Superior temporal gyrus (tissue), 1 donor: ENCODE data around the gene CHCHD6.

ENCODE experiments used
- DNase-seq: peaks from one replicate; pipeline ENCODE4 v3.0.0-alpha.2; 2016; ENCODE audit errors: extremely low spot score

CHCHD6 gene

DNA sequence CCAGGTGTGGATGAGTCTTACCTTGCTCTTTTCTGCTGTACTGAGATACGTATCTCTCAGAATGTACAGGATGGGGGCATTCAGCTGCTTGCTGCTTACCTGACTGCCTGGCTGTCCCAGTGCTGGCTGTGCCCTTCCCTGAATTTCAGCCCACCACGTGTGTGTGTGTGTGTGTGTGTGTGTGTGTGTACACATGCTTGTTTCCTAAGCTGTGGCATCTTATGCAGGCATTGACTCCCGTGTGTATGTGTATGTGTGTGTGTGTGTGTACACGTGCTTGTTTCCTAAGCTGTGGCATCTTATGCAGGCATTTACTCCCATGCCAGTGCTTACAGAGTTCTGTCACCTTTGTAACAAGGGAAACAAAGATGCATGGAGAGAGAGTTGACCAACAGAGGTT lies 218.4 kb downstream of the CHCHD6 start:
- DNase-seq, result no peak

DNA sequence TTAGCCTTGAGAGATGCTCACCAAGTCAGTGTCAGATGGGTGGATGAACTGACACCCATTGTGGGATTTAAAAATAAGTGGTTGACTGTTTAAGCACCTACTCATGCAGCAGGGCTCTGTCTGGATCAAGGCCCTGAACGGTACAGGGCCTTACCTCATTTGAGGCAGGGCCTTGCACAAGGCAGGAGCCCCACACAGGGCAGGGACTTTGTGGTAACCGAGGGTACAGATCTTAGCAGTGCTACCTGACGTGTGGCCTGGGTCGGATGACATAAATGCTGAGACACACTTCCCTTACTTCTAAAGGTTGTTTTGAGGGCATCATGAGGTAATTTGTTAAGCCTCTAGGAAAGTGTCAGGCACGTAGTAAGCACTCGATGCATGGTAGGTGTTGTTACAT lies 219.4 kb downstream of the CHCHD6 start:
- DNase-seq, result no peak

DNA sequence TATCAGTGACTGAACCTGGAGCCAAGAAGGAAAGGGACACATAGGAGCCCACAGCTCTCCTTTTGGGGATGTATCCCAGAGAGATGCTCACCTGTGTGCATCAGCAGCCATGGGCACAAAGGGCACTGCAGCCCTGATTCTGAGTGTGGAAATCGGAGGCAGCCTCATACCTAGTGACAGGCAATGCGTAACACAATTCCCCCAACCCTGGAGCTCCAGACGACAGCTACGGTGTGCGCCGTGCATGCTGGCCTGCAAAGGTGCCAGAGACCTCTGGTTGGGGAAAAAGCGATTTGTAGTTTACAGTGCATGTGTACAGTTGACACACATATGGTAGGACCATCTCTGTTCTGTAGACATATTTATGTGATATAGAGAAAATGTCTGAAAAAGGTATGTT lies 219.9 kb downstream of the CHCHD6 start:
- no peak for DNase-seq

DNA sequence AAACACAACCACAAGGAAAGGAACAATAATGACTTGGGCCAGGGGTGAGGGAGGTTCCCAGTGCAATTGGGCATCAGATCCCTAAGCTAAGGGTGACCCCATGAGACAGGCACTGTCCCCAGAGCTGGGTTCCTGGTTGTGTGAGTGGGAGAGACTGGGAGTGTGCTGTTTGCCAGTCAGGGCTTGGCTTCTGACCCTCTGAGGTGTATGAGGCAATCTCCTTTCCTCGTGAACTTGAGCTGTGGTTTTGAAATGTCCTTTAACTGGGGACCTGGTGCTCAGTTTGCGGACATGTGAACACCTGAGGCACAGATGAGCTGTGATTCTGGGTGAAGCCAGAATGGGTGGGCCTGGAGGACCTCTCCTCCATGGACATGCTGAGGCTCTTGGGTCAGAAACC lies 220.4 kb downstream of the CHCHD6 start:
- no peak for DNase-seq

DNA sequence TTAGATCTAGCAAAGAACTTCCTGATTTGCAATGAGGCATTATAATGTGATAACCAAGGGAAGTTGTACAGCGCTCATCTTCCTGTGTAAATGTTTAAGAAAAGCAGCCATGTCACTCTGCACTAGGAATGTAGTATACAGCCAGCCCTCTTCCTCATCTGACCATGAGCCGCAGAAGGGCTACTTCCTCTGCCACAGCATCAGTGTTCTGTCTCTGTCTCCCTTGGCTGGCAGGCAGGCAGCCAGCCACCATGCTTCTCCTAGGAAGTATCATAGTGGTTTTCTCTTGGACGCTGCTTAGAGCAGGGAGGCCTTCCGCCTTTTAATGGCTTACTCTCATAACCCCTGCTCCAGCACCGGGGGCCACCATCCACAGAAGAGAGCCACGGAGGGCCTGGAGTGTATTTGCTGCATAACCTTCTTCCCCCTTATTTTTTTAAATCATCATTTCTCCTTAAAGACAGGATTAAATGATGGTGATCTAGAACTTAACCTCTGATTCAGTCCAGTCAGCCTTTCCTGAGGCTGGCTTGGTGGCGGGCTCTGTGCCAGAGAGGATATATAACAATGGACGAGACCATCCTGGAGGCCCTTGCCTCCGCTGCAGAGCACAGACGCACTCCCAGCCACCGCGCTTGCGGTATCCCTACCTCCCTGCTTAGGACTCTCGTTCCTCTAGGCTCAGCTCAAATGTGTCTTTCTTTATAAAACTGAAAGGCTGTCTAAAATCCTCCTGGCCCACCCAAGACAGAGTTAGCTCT lies 221.6 kb downstream of the CHCHD6 start:
- DNase-seq, result no peak

DNA sequence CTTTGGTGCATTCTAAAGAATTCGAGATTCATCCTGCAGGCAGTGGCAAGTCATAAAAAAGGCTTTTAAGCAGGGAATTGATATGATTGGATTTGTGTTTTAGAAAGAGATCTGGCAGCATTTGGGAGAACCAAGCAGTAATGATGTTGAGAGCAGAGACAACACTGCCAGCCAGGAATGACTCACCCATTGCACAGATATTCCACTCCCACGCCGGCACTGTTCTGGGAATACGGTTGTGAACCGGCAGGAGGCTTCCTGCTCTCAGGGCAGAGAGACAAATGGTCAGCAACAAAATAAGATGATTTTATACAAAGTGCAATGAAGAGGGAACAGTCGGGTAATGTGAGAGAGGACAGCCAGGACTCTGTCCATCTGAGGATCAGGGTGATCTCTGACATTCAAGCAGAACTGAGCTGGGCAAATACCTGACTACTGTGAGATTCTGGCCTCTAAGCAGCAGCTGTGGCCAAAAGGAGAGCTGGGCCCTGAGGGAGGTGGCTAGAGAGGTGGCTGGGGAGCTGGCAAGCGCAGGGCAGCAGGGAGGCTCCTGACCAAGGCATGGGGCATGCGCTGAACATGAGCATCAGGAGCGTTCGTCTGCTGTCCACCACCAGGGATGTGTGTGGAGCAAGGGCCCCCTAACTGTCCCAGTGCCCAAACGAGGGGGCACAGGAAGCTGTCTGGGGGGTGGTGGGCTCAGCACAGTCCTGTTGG lies 222.8 kb downstream of the CHCHD6 start:
- peak; percentile 71 for DNase-seq

DNA sequence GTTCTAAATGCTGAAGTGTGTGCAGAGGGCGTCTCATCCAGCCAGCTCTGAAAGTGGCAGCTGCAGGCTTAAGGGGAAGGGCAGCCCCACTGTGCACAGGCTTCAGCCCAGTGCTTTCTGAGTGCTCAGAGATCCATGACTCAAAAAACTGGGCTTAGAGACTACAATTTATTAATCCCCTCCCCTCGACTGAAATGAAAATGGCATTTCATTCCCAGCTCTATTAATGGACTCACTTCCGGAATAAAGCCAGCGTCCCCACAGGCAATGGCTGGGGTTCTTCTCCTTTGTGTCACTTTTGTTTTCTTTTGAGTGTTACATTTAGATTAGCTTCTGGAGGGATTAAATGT lies 223.3 kb downstream of the CHCHD6 start:
- DNase-seq, result no peak

DNA sequence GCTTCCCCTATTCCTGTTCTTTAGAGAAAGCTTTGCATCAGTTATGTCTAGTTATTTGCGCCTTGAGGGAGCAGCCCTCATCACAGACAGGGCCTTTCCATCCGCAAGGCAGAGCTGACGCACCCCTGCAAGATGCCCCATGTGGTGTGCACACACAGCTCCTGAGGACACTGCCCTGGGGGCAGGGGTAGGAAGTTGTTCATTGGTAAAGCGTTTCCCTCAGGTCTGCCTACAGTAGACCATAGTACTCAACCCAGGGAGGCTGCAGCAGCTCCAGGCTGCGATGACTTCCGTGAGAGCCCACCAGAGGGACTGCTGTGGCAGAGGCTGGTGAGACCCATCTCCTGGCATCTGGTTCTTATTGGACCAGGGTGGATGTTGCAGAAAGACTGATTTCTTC lies 223.8 kb downstream of the CHCHD6 start:
- DNase-seq, result no peak

DNA sequence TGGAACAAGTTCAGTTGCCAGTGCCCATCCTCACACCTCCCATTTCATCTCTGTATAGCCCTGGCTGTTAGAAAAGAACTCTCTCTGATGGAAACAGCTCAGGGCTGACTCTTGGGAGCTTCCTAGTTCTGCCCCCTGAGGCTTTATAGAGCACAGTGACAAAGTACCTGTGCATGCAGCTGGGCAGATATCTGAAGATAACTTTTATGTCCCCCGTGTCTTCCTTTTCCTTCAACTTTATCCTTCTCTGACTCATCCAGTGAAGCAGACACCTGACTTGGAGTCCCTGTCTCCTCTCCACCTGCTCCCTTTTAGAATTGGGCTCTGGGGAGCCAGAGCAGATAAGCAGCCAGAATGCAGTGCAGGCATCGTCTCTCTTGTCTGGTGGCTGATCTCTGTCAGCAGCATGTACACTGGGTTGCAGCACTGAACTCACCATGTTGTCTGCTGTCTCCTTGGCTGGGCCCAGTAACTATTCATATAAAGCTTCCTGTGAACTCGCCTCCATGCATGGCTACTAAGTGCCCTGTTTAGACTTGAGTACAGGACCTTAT lies 225.0 kb downstream of the CHCHD6 start:
- no peak for DNase-seq

DNA sequence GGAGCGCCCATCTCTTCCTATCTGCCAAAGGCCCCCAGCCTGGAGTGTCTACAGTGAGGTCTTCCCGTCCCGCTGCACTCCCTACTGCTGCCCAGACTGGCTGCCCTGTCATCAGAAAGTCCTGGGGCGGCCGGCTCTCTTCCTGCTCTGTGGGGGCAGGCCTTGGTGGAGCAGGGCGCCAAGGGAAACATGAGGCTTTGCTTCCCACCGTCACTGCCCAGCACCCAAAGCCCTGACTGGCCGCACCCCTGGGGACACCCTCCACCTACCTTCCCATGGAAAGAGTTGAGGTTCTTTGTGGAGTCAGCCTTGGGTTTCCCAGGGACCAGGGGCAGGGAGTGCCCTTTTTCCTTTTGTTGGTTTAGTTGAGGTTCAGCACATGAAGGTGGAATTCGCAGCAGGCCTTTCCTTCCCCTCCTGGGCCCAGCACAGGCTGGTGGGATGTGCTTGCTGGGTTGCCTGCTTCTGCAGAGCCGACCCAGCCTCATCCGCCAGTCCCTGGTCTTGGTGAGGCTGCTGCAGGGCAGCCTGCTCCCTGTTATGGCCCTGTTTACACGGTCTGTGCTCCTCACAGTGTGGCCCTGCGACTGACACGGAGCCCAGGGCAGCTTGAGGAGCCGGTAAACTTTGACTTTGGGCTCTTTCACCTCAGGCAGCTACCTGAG lies 227.0 kb downstream of the CHCHD6 start:
- DNase-seq, result no peak

DNA sequence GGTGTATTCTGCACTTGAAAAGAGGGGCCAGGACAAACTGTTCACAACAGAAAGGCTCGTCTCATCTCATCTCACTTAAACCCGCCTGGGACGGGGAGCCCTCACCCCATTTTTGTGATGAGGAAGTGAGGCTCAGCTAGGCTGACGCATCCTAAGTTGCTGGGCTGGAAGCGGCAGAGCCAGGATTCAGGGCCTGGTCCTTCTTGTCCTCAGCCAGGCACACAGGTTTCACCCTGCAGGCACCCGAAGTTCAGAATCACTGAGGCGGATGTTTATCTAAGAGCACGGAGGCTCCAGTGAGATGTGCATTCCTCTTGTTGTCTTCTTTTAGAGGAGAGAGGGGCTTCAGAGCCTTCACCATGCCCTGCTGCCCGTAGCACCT lies 227.8 kb downstream of the CHCHD6 start:
- no peak for DNase-seq

DNA sequence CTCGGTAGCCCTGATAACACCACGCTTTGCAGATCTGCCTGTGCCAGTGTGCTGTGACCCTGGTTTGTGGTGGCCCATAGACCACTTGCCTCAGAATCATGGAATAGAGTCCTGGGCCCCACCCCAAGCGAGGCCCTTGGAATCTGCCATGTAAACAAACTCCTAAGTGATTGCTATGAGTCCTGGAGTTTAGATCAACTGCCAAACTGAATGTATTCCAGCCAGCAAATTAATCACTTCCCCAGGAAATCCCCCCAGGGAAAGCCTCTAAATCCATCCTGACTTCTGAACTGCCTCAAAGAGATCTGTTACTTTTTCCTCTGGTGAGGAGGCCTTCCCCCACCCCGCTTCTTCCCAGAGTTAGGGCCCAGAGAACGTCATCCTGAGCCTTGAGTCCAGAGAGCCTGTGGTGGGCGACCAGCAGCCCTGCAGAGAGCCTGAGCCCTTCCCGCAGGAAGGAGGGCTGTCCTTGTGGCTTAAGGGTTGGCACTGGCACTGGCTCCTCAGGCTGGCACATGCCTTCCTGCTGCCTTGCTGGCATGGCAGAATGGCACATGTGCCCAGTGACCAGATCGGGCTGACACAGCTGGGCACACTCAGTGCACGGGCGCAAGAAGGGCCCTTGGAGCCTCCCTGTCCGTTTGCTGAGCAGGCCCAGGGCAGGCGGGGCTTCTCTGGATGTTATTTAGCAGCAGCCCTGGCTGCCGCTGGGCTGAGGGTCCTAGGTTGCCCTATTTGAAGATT lies 228.3 kb downstream of the CHCHD6 start:
- no peak for DNase-seq

DNA sequence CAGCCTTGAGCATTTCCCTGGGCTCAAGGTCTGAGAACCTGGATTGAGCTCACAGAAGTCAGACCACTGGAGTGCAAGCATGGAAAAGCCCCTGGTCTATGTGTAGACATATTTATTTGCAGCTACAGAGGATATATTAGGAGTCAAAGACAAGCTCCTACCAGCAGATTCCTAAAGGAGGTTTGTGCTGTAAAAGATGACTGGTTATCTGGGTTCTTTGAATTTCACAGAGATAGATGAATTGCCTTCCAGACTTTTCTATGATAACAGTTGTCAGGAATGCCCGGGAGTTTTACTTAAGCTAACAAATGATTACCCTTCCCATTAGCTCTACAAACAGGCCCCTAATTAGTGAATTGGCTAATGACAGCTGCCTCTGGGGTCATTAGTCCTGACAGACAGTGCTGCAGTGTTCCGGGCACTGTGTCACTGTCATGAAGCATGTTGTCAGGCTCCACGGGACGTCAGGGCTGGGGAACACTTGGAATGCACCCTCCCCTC lies 230.0 kb downstream of the CHCHD6 start:
- DNase-seq, result no peak

DNA sequence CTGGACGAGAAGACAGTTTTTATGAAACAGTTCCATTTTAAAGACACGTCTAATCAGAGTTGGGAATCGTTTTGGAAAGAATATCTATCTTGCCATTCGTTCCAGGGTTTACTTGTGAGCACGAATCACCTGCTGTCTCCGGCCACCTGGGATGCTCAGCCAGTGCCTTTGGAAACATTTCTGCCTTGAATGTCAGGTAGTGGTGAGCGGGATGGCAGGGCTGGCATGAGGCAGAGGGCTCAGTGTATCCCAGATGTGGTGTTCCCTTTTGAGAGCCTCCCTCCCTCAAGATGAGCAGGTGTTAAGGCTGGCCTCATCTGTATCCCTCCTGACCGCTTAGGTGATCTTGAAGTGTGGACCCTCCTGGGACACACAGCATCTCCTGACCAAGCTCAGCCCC lies 231.0 kb downstream of the CHCHD6 start:
- no peak for DNase-seq

DNA sequence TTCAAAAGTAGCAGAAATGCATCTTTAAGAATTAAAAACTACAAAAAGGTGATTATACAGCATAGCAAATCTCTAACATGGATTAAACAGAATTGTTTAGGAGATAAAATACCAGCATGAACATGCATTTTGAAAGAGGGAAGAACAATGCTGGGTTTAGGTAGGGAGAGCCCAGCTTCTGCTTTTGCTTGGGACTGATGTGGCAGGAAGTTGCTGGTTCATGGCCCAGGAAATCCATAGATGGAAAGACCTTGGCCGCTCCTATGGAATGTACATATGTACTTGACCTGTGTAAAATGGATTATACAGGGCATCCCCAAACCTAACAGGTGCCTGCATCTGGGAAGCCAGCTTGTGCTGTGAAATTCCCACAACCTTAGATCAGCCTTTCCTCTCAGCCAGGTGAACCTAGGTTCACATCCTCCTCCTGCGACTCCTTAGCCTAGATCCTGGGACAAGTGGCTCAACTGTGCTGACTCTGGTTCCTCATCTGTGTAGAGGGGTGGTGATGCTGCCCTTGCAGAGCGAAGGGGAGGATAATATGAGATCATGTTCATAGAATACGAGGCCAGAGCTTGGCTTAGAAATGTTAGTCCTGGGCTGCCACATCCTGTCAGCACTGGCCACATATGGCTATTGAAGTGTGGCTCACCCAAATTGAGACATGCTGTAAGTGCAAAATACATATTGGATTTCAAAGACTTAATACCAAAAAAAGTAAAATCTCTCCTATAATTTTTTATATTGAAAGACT lies 231.9 kb downstream of the CHCHD6 start:
- DNase-seq, result no peak

DNA sequence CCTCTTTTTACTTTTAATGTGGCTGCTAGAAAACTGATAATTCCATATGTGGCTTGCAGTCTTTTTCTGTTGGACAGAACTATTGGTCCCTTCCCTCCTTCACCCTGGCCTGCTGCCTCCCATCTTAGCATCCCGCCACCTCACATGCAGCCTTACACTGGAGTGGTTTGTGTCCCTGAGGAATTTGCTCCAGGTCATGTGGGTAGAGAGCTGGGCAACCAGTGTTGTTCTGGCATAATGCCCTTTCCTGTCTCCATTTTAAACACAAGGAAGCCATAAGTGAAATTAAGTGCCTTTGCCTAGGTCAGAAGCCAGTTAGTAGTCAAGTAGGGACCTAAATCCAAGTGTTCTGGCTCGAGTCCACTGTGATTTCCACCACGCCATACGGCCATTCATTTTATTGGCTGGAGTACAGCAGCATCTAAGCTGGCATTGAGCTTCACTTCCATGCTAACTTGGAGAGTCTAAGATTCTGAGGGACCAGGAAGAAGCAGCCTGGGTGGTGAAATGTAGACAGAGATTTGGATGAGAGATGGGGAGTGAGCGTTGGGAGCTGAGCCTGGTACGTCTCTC lies 232.9 kb downstream of the CHCHD6 start:
- no peak for DNase-seq

DNA sequence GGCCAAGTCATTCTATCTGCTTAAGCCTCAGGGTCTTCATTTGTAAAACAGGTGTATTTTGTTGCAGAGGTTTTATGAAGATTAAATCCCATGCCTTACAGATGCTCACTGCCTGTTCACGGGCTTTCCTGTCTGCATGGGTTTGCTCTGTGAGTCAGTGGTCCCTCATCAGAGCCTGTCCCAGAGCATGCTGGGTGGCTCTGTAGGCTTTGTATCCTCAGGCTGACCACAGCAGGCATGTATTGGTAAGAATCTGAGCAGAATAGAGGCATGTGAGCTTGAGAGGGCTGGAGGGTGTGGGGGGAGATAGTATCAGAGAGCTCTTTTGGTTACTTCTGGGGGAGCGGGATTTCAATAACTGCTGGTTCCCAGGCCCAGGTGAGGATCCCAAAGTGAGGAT lies 233.5 kb downstream of the CHCHD6 start:
- DNase-seq, result no peak

DNA sequence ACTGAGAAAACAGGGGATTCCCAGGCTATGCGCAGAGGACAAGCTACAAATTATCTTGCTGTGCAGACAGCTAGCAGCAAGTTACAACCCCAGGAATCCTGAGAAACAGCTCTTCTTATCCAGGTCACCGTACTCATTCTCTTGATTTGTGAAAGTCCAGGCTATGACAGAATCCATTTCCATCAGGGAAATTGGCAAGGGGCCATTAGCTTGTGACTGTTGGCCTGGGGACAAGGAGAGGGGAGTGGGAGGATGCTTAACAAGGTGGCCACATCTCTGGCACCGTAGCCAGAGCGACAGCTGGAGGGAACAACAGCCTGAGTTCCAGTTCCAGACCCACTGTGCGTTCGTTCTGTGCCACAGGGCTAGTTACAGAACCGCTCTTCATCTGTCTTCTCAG lies 233.9 kb downstream of the CHCHD6 start:
- no peak for DNase-seq

DNA sequence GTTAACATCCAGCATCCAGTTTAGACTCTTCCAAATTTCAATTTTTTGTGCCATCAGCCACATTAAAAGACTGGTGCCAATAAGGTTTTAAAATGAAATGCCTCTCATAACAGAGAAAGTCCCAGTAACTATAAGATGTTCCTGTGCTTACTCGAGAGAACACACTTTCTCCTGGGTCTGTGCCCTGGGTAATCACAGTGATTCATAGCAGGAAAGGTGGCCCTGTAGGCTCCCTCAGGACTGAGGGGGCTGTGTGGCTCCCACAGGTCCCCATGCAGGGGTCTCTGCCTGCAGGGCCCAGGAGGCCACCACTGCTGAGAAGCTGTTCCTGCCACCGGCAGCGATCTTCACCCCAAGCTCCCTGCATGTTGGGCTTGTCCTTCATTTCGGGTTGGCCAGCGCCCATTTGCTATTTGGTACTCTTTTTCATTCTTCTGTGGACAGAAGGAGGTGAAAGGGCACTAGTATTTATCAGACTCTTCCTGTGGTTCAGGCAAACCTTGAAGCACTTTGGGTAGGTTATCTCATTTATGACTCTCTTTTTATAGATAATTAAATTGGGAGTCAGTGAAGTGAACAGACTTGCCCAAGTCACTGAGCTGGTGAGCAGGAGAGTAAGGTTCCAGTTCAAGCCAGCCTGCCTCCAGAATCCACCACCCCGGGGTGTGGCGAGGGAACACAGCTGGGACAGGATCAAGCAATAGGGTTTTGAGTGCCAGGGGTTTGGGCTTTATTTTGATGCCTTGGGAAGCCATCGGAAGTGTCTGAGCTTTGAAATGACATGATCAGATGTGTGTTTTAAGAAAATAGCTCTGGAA lies 234.7 kb downstream of the CHCHD6 start:
- no peak for DNase-seq

DNA sequence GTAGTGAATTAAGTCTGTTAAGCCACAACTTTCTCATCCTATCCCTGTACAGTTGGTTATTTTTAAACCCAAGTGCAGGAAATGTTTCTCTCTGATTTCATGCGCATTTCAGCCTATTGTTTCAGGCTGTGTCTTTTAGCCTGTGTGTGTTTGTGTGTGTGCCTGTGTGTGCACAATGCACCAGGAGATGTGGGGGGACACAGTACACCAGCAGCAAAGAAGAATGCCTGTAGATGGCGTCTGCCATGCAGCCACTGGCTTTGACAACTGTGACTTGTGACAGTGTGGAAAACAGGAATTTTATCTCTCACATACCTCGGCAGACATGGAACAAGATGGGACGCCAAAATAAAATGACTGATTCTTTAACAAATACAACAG lies 235.3 kb downstream of the CHCHD6 start:
- DNase-seq, result peak; percentile 76
